Gastrocnemius medialis (tissue), 4 donors: Measurements from ENCODE around the gene FGF23. TPM values are rescaled to one million over a fixed set of nuclear protein-coding genes. Genes with fewer than 3 reads are reported as not detected.

Experiments used
- ATAC-seq, 2 donors: fragments of 150-250 bp; one replicate each; pipeline ENCODE4 v1.9.1; 2016
- DNase-seq, 2 donors: peaks; one replicate each; pipeline ENCODE4 v3.0.0-alpha.2; 2019
- H3K27ac ChIP-seq, 4 donors: fragments of 200-600 bp; sonication (generic); 1 replicate in 1 of 4; 2 replicates in 3 of 4; pipeline ENCODE4 v1.5.1; 2016 to 2018; ENCODE audit warnings: mild to moderate bottlenecking in 2 of 4, moderate library complexity in 1 of 4
- H3K27me3 ChIP-seq, 3 donors: fragments of 200-600 bp; sonication (generic) in 2 of 3; 1 replicate in 1 of 3; 2 replicates in 2 of 3; pipeline versions ENCODE4 v1.5.1 to v1.6.0; 2016 to 2019; ENCODE audit warnings: mild to moderate bottlenecking in 1 of 3, moderate library complexity in 1 of 3
- H3K36me3 ChIP-seq, 2 donors: fragments of 200-600 bp; sonication (generic) in 1 of 2; one replicate each; pipeline ENCODE4 v1.5.1; 2017 to 2018
- H3K4me1 ChIP-seq, 2 donors: fragments of 200-600 bp; sonication (generic) in 1 of 2; one replicate each; pipeline ENCODE4 v1.5.1; 2016 to 2017; ENCODE audit warnings: mild to moderate bottlenecking in 2 of 2
- H3K4me3 ChIP-seq, 4 donors: fragments of 200-600 bp; sonication (generic) in 3 of 4; 1 replicate in 1 of 4; 2 replicates in 3 of 4; pipeline ENCODE4 v1.5.1; 2016 to 2019; ENCODE audit warnings: mild to moderate bottlenecking in 2 of 4
- H3K9me3 ChIP-seq, 3 donors: fragments of 200-600 bp; sonication (generic) in 2 of 3; 1 replicate in 1 of 3; 2 replicates in 2 of 3; pipeline ENCODE4 v1.5.1; 2016 to 2019
- POLR2A ChIP-seq, 2 donors: fragments of 450-650 bp; IDR thresholded peaks; one replicate each; pipeline ENCODE4 v1.6.1; 2017; ENCODE audit warnings: antibody characterized with exemption in 2 of 2, mild to moderate bottlenecking in 2 of 2, moderate library complexity in 2 of 2
- in situ Hi-C, 4 donors: fragments of 200-750 bp; cut with MboI; loops; one replicate each; pipeline versions ENCODE4 v1.15.0 to v1.8.0; 2017; ENCODE audit warnings: low sequenced_read_pairs in 4 of 4
- intact Hi-C: fragments of 100-400 bp; cut with DNase I; formaldehyde crosslinking; loops from one replicate; pipeline ENCODE4 v1.15.1; 2023; ENCODE audit warnings: low total_unique reads
- total RNA-seq, 4 donors: library from RNA; depleted of rRNA; stranded (reverse); fragments of >200 nt; gene quantifications; one replicate each; pipeline versions ENCODE4 v1.1.0 to v1.2.3, GENCODE V29; 2016
- TF ChIP-seq, protein P1 (sequence below), 5 experiments: fragments of 450-650 bp in 3 of 5; fragments of 200-600 bp in 2 of 5; sonication (generic) in 2 of 5; IDR thresholded peaks in 4 of 5; conservative IDR thresholded peaks in 1 of 5; 1 replicate in 4 of 5; 2 replicates in 1 of 5; pipeline ENCODE4 v1.5.1; 2016 to 2019; ENCODE audit warnings: antibody characterized with exemption in 5 of 5, mild to moderate bottlenecking in 3 of 5, moderate library complexity in 3 of 5

FGF23 gene
- total RNA-seq, 4 donors from 2014 or later, result not detected

GRCh38 chr12:4421590-4422031 lies 42.1 kb upstream of the FGF23 start:
- no peaks in the 10 kb centered on the region for H3K9me3 ChIP-seq
- no peak overlapping the region for H3K27ac ChIP-seq
- peaks cover 11 to 18% (median 18%) of the 10 kb centered on the region in 3 donors for H3K27me3 ChIP-seq
- no peak for DNase-seq
- peak; percentile 72 to 75 for ATAC-seq
- H3K4me3 ChIP-seq, result no peak overlapping the region
- no peak for TF ChIP-seq POLR2A (IDR thresholded peaks at IDR 0.05)
- TF ChIP-seq, protein P1, sequence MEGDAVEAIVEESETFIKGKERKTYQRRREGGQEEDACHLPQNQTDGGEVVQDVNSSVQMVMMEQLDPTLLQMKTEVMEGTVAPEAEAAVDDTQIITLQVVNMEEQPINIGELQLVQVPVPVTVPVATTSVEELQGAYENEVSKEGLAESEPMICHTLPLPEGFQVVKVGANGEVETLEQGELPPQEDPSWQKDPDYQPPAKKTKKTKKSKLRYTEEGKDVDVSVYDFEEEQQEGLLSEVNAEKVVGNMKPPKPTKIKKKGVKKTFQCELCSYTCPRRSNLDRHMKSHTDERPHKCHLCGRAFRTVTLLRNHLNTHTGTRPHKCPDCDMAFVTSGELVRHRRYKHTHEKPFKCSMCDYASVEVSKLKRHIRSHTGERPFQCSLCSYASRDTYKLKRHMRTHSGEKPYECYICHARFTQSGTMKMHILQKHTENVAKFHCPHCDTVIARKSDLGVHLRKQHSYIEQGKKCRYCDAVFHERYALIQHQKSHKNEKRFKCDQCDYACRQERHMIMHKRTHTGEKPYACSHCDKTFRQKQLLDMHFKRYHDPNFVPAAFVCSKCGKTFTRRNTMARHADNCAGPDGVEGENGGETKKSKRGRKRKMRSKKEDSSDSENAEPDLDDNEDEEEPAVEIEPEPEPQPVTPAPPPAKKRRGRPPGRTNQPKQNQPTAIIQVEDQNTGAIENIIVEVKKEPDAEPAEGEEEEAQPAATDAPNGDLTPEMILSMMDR (IDR thresholded peaks at IDR 0.05 in 4 of 5, conservative IDR thresholded peaks at IDR 0.05 in 1 of 5), result peak; percentile 38 to 72 (median 60)
- no peaks in the 10 kb centered on the region for H3K4me1 ChIP-seq
- no peaks in the 10 kb centered on the region for H3K36me3 ChIP-seq
- intact Hi-C loops (loop anchor here (1.0 to 5.0 kb wide), 2 partner anchors 106 to 114 kb away; no protein-coding TSS in a partner anchor), in situ Hi-C loops (no loop called here)

DNA sequence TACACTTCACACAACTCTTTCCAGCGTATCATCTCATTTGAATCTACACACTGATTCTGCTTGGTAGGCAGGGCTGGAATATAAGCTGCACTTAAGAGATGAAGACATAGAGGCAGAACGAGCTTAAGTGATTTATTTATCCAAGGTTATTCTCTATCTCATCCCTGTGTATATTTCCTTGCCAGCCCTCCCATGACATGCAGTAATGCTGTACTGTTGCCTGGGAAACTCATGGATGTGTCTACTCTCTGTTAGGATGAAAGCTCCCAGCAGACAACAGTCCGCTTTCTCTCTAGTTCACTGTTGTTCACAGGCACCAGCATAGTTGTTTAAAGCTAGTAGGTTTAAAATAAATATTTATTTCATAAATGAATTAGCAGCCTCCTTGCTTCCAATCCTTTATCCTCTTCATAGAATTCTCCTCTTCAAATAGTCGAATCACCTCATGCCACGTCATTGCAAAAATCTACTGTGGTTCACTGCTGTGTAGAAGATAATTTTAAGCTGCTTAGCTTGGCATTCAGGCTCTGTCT lies 40.7 kb upstream of the FGF23 start:
- Histone ChIP-seq H3K4me1 (peaks cover 0 to 6% of the 10 kb centered on the region in 2 donors), H3K27me3 (peaks cover 15 to 19% (median 18%) of the 10 kb centered on the region in 3 donors), H3K4me3 (no peak overlapping the region), H3K9me3 (no peaks in the 10 kb centered on the region), H3K36me3 (no peaks in the 10 kb centered on the region), H3K27ac (no peak overlapping the region)
- DNase-seq (no peak), ATAC-seq (no peak)
- in situ Hi-C loops (no loop called here), intact Hi-C loops (loop anchor here (5.0 kb wide), 1 partner anchor 113 kb away; no protein-coding TSS in a partner anchor)
- no peak for TF ChIP-seq POLR2A (IDR thresholded peaks at IDR 0.05)
- TF ChIP-seq, protein P1 (IDR thresholded peaks at IDR 0.05 in 4 of 5, conservative IDR thresholded peaks at IDR 0.05 in 1 of 5), result no peak

- H3K4me3 ChIP-seq, result no peak overlapping the region
- intact Hi-C loops (no loop called here), in situ Hi-C loops (loop anchor here in 1 of 4 donors (10.0 kb wide), 1 partner anchor 106 kb away; no protein-coding TSS in a partner anchor)
- no peak for ATAC-seq
- no peaks in the 10 kb centered on the region for H3K36me3 ChIP-seq
- no peaks in the 10 kb centered on the region for H3K9me3 ChIP-seq
- H3K27ac ChIP-seq, result no peak overlapping the region
- TF ChIP-seq, protein P1 (IDR thresholded peaks at IDR 0.05 in 4 of 5, conservative IDR thresholded peaks at IDR 0.05 in 1 of 5), result no peak
- TF ChIP-seq POLR2A (IDR thresholded peaks at IDR 0.05), result no peak
- H3K4me1 ChIP-seq, result peaks cover 0 to 8% of the 10 kb centered on the region in 2 donors
- no peak for DNase-seq
- peaks cover 18 to 20% (median 19%) of the 10 kb centered on the region in 3 donors for H3K27me3 ChIP-seq
Measured at GRCh38 chr12:4418913-4419312, 39.4 kb upstream of the FGF23 start.

DNA sequence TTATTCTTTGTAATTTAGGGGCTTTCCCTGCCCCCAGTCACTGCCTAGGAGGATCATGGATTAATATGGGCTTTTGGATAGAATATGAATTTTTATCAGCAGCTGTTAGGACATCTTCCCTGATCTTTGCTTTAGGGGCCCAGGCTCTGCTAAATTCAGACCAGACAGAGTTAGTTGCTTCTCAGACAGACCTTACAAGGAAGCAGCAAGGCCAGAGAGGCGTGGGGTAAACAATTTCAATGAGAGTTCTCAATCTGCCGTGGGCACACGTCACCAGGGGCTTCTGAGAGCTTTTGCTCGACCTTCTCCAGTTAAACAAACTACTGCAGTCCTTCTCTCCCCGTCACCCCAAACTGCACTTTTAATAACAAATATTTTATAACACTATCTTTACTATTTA lies 38.4 kb upstream of the FGF23 start:
- ATAC-seq (no peak), DNase-seq (no peak)
- TF ChIP-seq, protein P1 (IDR thresholded peaks at IDR 0.05 in 4 of 5, conservative IDR thresholded peaks at IDR 0.05 in 1 of 5), result no peak
- no peak for TF ChIP-seq POLR2A (IDR thresholded peaks at IDR 0.05)
- Histone ChIP-seq H3K9me3 (no peaks in the 10 kb centered on the region), H3K4me3 (no peak overlapping the region), H3K27me3 (peaks cover 18 to 20% (median 19%) of the 10 kb centered on the region in 3 donors), H3K36me3 (no peaks in the 10 kb centered on the region), H3K27ac (no peak overlapping the region), H3K4me1 (peaks cover 0 to 8% of the 10 kb centered on the region in 2 donors)
- intact Hi-C loops (no loop called here), in situ Hi-C loops (loop anchor here in 1 of 4 donors (10.0 kb wide), 1 partner anchor 107 kb away; no protein-coding TSS in a partner anchor)
